ENCODE results near the gene ZDHHC19. TPM values are rescaled to one million over a fixed set of nuclear protein-coding genes. Genes with fewer than 3 reads are reported as not detected.
A peak's percentile ranks its signal among the peaks of the same experiment; 100 is the strongest.
"Not testable (repeated sequence)": the region's sequence is repeated elsewhere in the genome, so short reads cannot be mapped to it uniquely, and the experiment has no call there.

Gene ZDHHC19
- total RNA-seq, 2 experiments from 2014 or later: 0.36 TPM; not detected in 1

DNA sequence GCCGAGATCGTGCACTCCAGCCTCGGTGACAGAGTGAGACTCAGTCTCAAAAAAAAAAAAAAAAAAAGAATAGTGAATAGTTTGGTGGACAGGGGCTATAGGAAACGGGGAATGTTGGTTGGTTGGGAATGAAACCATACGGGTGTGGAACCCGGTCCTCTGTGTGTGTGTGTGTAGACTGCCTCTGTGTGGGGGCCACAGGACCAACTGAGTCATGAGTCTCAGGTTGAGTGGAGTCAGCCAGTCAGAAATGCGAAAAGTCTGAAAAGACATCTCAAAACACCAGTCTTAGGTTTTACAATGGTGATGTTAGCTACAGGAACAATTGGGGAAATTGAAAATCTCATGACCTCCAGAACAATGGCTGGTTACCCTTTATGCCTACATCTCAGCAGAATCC lies 44.5 kb downstream of the ZDHHC19 start:
- Mint-ChIP-seq H3K9me3 (no peaks in the 10 kb centered on the region), H3K4me3 (no peak overlapping the region), H3K27me3 (no peaks in the 10 kb centered on the region), H3K27ac (peak overlapping the region; percentile 79), H3K4me1 (ENCODE audit: low read depth) (peaks cover 11% of the 10 kb centered on the region), H3K36me3 (no peaks in the 10 kb centered on the region)
- ChIA-PET POLR2A (no interaction called here), CTCF (interaction anchor here (1.4 kb wide), 1 partner anchor 94 kb away, joined by 8 read pairs; no protein-coding TSS in a partner anchor)
- intact Hi-C loops (cut with micrococcal nuclease): loop anchor here (1.0 to 2.0 kb wide), 2 partner anchors 13 to 54 kb away; no protein-coding TSS in a partner anchor
- peak; percentile 75 for DNase-seq

DNA sequence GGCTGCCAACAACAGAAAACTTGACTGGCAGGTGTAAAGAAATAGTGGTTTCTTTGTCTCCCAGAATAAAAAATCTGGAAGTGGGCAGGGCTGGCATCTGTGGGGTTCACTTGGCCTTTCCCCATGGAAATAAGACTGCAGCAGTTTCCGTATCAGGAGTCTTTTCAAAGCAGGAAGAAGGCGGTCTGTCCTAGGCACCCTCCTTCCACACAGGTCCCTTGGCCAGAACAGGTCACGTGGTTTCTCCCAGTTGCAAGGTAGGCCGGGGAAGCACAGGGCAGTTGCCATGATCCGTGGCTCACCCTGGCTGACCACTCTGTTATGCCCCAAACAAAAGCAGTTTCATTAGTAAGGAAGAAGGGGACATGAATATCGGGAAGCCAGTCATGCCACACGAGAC lies 45.4 kb downstream of the ZDHHC19 start:
- DNase-seq: no peak
- Mint-ChIP-seq H3K4me3 (no peak overlapping the region), H3K36me3 (no peaks in the 10 kb centered on the region), H3K9me3 (no peaks in the 10 kb centered on the region), H3K27me3 (no peaks in the 10 kb centered on the region), H3K27ac (no peak overlapping the region), H3K4me1 (ENCODE audit: low read depth) (peaks cover 11% of the 10 kb centered on the region)
- POLR2A ChIA-PET: no interaction called here
- CTCF ChIA-PET: interaction anchor here (1.4 kb wide), 1 partner anchor 93 kb away, joined by 8 read pairs; no protein-coding TSS in a partner anchor
- intact Hi-C loops (cut with micrococcal nuclease): loop anchor here (1.0 to 2.0 kb wide), 2 partner anchors 13 to 53 kb away; no protein-coding TSS in a partner anchor

DNA sequence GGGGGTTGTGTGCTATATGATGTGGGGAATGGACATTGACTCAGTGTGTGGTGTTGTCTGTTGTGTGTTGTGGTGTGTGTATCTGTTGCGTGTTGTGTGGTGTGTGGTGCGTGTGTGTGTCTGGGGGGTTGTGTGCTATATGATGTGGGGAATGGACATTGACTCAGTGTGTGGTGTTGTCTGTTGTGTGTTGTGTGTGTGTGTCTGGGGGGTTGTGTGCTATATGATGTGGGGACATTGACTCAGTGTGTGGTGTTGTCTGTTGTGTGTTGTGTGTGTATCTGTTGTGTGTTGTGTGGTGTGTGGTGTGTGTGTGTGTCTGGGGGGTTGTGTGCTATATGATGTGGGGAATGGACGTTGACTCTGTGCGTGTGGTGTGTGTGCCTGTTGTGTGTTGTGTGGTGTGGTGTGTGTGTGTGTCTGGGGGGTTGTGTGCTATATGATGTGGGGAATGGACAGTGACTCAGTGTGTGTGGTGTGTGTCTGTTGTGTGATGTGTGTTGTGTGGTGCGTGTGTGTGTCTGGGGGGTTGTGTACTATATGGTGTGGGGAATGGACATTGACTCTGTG lies 46.1 kb downstream of the ZDHHC19 start:
- H3K36me3 Mint-ChIP-seq; H3K9me3 Mint-ChIP-seq; POLR2A ChIA-PET; H3K27ac Mint-ChIP-seq; intact Hi-C loops (cut with micrococcal nuclease); DNase-seq; H3K4me3 Mint-ChIP-seq; H3K27me3 Mint-ChIP-seq; CTCF ChIA-PET: not testable (repeated sequence)
- H3K4me1 Mint-ChIP-seq (ENCODE audit: low read depth): peaks cover 17% of the 10 kb centered on the region

DNA sequence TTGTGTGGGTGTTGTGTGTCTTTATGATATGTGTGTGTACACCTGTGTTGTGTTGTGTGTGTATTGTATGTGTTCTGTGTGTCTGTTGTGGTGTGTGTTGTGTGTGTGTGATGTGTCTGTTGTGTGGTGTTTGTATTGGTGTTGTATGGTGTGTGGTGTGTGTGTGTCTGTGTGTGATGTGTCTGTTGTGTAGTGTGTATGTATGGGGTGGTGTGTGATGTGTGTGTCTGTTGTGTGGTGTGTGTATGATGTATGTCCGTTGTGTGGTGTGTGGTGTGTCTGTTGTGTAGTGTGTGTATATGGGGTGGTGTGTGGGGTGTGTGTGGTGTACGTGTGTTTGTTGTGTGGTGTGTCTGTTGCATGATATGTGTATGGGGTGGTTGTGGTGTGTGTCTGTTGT lies 46.6 kb downstream of the ZDHHC19 start:
- Mint-ChIP-seq H3K36me3 (no peaks in the 10 kb centered on the region), H3K27ac (no peak overlapping the region), H3K9me3 (no peaks in the 10 kb centered on the region), H3K4me3 (no peak overlapping the region), H3K27me3 (no peaks in the 10 kb centered on the region), H3K4me1 (ENCODE audit: low read depth) (peaks cover 21% of the 10 kb centered on the region)
- no peak for DNase-seq
- POLR2A ChIA-PET: no interaction called here
- CTCF ChIA-PET: no interaction called here
- intact Hi-C loops (cut with micrococcal nuclease): no loop called here

DNA sequence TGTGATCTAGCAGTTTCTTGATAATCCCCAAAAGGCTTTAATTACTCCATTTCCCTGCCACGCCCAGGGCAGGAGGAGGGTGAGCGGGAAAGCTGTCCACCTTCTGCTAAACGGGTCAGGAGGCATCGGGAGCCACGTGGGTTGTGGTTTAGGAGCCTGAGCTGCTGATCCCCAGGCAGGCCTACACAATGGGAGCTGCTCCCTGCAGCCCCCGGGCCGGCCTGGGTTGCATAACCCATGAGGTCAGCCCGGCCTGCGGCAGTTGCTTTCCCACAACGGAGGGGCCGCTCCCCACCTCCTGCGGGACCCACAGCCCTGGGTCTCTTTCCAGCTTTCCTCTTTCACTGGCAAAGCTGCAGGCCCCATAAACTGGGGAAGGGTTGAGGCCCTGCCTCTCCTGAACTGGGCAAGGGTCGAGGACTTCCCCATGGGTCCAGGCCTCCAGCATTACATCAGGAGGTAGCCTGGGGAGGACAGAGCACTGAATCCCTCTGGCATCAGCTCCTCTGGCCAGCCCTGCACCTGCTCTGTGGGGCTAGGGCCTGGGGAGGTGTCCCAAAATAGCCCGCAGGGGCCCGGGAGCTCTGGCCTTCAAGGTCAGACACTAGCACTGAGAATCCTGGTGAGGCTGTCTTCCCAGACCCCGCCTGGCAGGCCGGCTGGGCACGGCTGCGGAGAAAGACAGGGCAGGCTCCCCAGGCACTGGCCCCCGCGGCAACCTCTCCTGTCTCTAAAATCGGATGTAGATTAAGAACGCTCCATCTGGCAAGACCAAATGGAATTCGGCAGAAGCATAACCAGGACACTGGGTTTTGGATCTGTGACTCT lies 47.3 kb downstream of the ZDHHC19 start:
- CTCF ChIA-PET: no interaction called here
- Mint-ChIP-seq H3K9me3 (no peaks in the 10 kb centered on the region), H3K27ac (no peak overlapping the region), H3K4me1 (ENCODE audit: low read depth) (peaks cover 21% of the 10 kb centered on the region), H3K36me3 (no peaks in the 10 kb centered on the region), H3K27me3 (no peaks in the 10 kb centered on the region), H3K4me3 (no peak overlapping the region)
- no peak for DNase-seq
- POLR2A ChIA-PET: interaction anchor here (0.6 kb wide), 1 partner anchor 1370 kb away, joined by 5 read pairs; no protein-coding TSS in a partner anchor
- intact Hi-C loops (cut with micrococcal nuclease): no loop called here

DNA sequence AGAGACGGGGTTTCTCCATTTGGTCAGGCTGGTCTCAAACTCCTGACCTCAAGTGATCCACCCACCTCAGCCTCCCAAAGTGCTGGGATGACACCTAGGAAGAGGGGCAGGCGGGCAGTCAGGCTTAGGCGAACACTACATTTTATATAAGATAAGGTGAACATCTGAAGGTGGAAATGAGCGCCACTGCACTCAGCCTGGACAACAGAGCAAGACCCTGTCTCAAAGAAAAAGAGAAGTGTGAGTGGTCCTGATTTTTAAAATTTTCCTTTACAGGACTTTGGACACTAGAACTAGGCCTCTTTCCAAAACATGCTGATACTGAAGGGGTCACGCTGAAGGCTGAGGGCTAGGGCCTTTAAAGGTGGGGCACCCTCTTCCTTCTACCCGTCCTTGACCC lies 48.0 kb downstream of the ZDHHC19 start:
- no peaks in the 10 kb centered on the region for H3K27me3 Mint-ChIP-seq
- CTCF ChIA-PET: no interaction called here
- no peak overlapping the region for H3K27ac Mint-ChIP-seq
- intact Hi-C loops (cut with micrococcal nuclease): no loop called here
- no peak overlapping the region for H3K4me3 Mint-ChIP-seq
- H3K9me3 Mint-ChIP-seq: no peaks in the 10 kb centered on the region
- H3K4me1 Mint-ChIP-seq (ENCODE audit: low read depth): peaks cover 21% of the 10 kb centered on the region
- no peaks in the 10 kb centered on the region for H3K36me3 Mint-ChIP-seq
- POLR2A ChIA-PET: interaction anchor here (0.6 kb wide), 1 partner anchor 1369 kb away, joined by 5 read pairs; no protein-coding TSS in a partner anchor
- DNase-seq: no peak

DNA sequence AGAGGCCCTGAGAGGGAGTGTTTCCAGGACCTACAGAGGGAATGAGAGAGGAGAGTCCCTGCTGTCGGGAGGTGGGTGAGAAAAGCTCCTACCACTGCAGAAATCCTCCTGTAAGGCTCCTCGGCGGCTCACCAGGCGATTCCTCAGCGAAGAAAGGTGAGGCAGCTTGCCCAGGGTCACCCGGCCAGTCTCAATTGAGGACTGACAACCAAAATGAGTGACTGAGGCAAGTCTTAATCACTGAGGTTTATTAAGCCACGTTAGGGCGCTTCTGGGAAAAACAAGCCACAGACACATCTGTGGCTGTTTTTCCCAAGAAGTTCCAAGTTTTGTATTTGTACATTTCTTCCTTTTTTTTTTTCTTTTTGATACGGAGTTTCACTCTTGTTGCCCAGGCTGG lies 48.5 kb downstream of the ZDHHC19 start:
- intact Hi-C loops (cut with micrococcal nuclease): no loop called here
- H3K27me3 Mint-ChIP-seq: no peaks in the 10 kb centered on the region
- no peak for DNase-seq
- H3K4me3 Mint-ChIP-seq: no peak overlapping the region
- H3K36me3 Mint-ChIP-seq: no peaks in the 10 kb centered on the region
- ChIA-PET CTCF (interaction anchor here (1.2 kb wide), 1 partner anchor 89 kb away, joined by 3 read pairs; no protein-coding TSS in a partner anchor), POLR2A (no interaction called here)
- H3K4me1 Mint-ChIP-seq (ENCODE audit: low read depth): peaks cover 21% of the 10 kb centered on the region
- no peak overlapping the region for H3K27ac Mint-ChIP-seq
- no peaks in the 10 kb centered on the region for H3K9me3 Mint-ChIP-seq

DNA sequence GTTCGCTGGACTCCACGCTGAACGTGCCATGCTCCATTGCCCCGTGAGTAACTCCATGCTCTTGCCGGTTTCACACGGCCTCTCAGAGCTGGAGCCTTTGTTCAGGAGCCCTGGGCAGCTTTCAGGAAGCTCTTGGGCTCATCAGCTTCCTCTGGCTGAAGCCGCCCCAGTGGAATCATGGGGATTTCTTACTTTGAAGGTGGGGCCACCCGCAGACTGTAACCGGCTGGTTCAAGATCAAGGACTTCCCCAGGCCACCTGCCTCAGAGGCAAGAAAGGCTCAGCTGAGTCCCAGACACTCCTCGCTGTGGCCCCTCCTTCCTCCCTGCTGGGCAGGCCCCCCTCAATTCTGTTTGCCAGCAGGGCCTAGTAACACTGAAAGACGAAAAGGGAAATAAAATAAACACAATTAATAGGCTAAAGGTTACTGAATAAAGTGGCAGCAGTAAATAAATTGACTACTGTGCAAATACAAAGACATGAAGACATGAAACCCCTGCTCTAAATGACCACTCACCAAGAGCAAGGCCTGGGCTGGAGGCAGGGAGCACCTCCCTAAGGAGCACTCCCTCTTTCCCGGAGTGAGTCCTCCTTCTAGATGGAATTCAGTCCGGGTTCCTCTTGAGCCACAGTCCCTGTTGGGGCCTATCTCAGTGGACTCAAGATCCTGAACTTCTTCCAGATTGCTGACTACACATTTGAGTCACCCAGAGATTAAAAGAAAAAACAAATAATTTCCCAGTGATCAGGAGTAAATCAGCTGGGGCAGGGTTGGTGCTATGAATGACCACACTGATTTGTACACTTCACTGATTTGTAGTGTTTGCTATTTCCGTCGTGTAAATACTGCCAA lies 51.0 kb downstream of the ZDHHC19 start:
- POLR2A ChIA-PET: no interaction called here
- peak overlapping the region; percentile 8 for H3K27ac Mint-ChIP-seq
- CTCF ChIA-PET: interaction anchor here (1.3 kb wide), 1 partner anchor 87 kb away, joined by 9 read pairs; no protein-coding TSS in a partner anchor

DNA sequence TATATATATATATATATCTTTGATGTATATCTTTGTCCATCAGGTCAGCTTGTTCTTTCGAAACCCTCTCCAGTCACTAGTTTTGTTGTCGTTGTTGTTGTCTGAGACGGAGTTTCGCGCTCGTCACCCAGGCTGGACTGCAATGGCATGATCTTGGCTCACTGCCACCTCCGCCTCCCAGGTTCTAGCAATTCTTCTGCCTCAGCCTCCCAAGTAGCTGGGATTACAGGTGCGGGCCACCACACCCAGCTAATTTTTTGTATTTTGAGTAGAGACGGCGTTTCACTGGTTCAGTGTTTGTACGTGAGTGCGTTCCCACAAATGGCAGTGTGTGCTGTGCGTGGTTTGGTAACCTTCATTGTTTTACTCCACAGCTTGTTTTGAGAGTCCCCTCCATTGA lies 51.7 kb downstream of the ZDHHC19 start:
- Mint-ChIP-seq H3K36me3 (no peaks in the 10 kb centered on the region), H3K4me3 (no peak overlapping the region), H3K4me1 (ENCODE audit: low read depth) (peaks cover 14% of the 10 kb centered on the region), H3K27ac (peak overlapping the region; percentile 8), H3K27me3 (no peaks in the 10 kb centered on the region), H3K9me3 (no peaks in the 10 kb centered on the region)
- no peak for DNase-seq
- ChIA-PET CTCF (interaction anchor here (0.8 to 1.3 kb wide), 2 partner anchors 86 to 257 kb away, joined by 3 to 9 read pairs; no protein-coding TSS in a partner anchor), POLR2A (no interaction called here)
- intact Hi-C loops (cut with micrococcal nuclease): no loop called here

More for the DNA sequence above, 51.0 kb downstream of the ZDHHC19 start:
- no peaks in the 10 kb centered on the region for H3K27me3 Mint-ChIP-seq
- DNase-seq: peak; percentile 54
- no peaks in the 10 kb centered on the region for H3K36me3 Mint-ChIP-seq
- H3K9me3 Mint-ChIP-seq: no peaks in the 10 kb centered on the region
- no peak overlapping the region for H3K4me3 Mint-ChIP-seq
- intact Hi-C loops (cut with micrococcal nuclease): no loop called here
- H3K4me1 Mint-ChIP-seq (ENCODE audit: low read depth): peaks cover 12% of the 10 kb centered on the region

DNA sequence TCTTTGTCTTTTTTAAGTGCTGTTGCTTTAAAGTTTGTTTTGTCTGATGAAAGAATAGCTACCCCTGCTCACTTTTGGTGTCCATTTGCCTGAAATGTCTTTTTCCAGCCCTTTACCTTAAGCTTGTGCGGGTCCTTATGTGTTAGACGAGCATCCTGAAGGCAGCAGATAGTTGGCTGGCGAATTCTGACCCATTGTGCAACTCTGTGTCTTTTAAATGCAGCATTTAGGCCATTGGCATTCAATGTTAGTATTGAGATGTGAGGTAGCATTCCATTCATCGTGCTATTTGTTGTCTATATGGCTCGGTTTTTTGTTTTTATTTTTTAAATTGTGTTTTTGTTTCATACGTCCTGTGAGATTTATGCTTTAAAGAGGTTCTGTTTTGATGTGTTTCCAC lies 55.0 kb downstream of the ZDHHC19 start:
- ChIA-PET POLR2A (no interaction called here), CTCF (no interaction called here)
- Mint-ChIP-seq H3K27me3 (no peaks in the 10 kb centered on the region), H3K9me3 (no peaks in the 10 kb centered on the region), H3K27ac (no peak overlapping the region), H3K36me3 (no peaks in the 10 kb centered on the region), H3K4me3 (no peak overlapping the region), H3K4me1 (ENCODE audit: low read depth) (peaks cover 12% of the 10 kb centered on the region)
- DNase-seq: no peak
- intact Hi-C loops (cut with micrococcal nuclease): no loop called here

DNA sequence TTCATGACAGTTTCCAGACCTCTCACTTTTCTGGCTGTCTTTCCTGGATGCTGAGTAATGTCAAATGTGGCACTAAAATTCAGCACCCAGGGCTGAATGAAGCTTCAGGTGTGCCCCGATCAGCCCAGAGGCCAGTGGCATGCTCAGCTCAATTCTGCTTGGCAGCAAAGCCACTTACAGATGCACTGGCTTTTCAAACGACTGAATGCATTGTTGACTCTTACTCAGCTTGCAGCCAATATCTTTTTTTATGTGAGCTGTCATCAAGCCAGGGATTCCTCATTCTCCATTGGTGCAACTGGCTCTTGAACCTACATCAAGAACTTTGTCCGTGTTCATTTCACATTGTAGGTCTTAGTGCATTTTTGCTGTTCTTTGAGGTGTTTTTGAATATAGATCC lies 60.7 kb downstream of the ZDHHC19 start:
- H3K4me1 Mint-ChIP-seq (ENCODE audit: low read depth): peaks cover 4% of the 10 kb centered on the region
- no peaks in the 10 kb centered on the region for H3K27me3 Mint-ChIP-seq
- ChIA-PET CTCF (interaction anchor here (1.1 kb wide), 1 partner anchor 236 kb away, joined by 3 read pairs; no protein-coding TSS in a partner anchor), POLR2A (no interaction called here)
- no peak for DNase-seq
- H3K36me3 Mint-ChIP-seq: no peaks in the 10 kb centered on the region
- intact Hi-C loops (cut with micrococcal nuclease): no loop called here
- no peak overlapping the region for H3K27ac Mint-ChIP-seq
- H3K9me3 Mint-ChIP-seq: peaks cover 10% of the 10 kb centered on the region
- H3K4me3 Mint-ChIP-seq: no peak overlapping the region

DNA sequence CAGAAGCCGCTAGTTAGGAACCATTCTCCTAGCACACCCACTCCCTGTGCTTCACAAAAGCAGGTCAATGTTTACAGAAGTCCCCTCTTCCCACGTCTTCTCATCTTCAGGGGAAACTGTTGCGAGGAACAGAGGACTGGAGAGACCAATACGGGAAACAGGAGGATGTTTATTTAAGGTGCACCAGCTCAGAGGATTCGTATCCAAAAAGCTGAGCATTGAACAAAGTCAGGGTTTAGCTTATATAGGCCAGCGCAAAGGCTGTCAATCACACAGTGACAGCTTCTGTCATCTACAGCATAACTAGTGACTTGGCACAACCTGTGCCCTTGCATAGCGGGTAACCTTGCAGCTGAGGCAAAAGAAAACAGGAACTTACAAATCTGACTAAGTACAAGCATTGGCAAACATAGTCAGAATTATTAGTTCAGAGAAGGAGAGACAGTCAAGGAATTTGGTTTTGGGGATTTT lies 61.3 kb downstream of the ZDHHC19 start:
- Mint-ChIP-seq H3K4me1 (ENCODE audit: low read depth) (peaks cover 2% of the 10 kb centered on the region), H3K9me3 (peaks cover 10% of the 10 kb centered on the region), H3K36me3 (no peaks in the 10 kb centered on the region), H3K4me3 (no peak overlapping the region), H3K27me3 (no peaks in the 10 kb centered on the region), H3K27ac (no peak overlapping the region)
- CTCF ChIA-PET: interaction anchor here (1.1 kb wide), 1 partner anchor 235 kb away, joined by 3 read pairs; no protein-coding TSS in a partner anchor
- no peak for DNase-seq
- POLR2A ChIA-PET: no interaction called here
- intact Hi-C loops (cut with micrococcal nuclease): no loop called here
